ENCODE results near the gene LTBP2. TPM values are rescaled to one million over a fixed set of nuclear protein-coding genes. Genes with fewer than 3 reads are reported as not detected.

The LTBP2 gene
- total and polyA plus RNA-seq, 2 of the 13 experiments (the other 11 are each of a cell fraction or from before 2014, with no cell fraction given), result 0.20 to 0.41 TPM

DNA sequence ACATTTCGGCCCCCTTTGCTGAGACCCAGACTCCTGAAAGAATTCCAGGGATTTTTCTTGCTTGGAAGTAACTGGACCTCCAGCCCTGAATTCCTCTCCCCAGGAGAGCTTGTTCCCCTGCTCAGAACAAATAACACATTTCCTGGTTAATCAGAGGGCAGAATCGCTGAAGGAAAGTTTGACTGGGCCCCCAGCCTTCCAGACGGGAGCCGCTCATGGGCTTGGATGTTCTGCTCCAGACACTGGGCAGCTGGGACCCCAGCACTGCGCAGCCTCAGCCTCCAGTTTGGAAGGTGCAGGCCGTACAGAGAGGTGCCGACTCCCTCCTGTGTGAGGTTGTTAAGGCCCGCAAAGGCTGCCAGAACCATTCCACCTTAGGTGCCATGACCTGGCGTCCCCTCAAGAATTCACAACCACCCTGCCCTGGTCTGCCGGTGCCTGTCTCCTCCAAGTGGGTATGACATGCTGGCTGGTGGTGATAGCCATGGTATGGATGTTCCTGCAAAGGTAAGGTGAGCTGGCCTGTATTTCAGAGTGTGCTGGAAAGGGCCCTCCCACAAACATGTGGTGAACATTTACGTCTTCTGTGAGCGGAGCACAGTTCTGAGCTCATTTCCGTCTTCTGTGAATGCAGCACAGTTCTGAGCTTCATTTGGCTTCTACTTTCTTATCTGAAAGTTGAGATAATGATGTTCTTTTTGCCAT is 5.1 kb upstream of the LTBP2 start:
- in situ Hi-C loops (cut with HindIII; ENCODE audit: extremely low pct_ligation_motif_present, low pct_unique_long_range_greater_than_20kb) (loop anchor here (25.0 kb wide), 1 partner anchor 170 kb away; no protein-coding TSS in a partner anchor), intact Hi-C loops (cut with micrococcal nuclease; ENCODE audit: unreplicated experiment) (no loop called here)
- POLR2A ChIA-PET, result interaction anchor here (2.3 to 4.6 kb wide), 3 partner anchors 8 to 16 kb away, joined by 10 to 28 read pairs (median 14); no protein-coding TSS in a partner anchor
- 96% methylated on average over 6 of the region's 13 CpGs for WGBS (ENCODE audit: low lambda C conversion rate)
- peak overlapping the region; percentile 46 for H3K4me2 ChIP-seq (ENCODE audit: low read depth, low read length)
- CTCF ChIA-PET (ENCODE audit: low intra/inter-chr PET ratio, low total read pairs), result no interaction called here
- peak; percentile 36 for FAIRE-seq
- H3K27me3 ChIP-seq (ENCODE audit: control insufficient read depth in 1 of 2, insufficient read depth in 2 of 2, low read length in 2 of 2), result no peaks in the 10 kb centered on the region
- H3K9ac ChIP-seq (ENCODE audit: insufficient read depth, low read depth, low read length), result no peak overlapping the region
- BruUV-seq (replicated peaks), result no TSS peak
- no peaks in the 10 kb centered on the region for H4K20me1 ChIP-seq (ENCODE audit: insufficient read depth, low read length)
- H3K4me1 ChIP-seq (ENCODE audit: insufficient read depth, low read length), result peaks cover 67% of the 10 kb centered on the region
- TF ChIP-seq TAF15 (IDR thresholded peaks at IDR 0.05; ENCODE audit: low read depth, low read length, poor library complexity, severe bottlenecking) (no peak), EP300 (IDR thresholded peaks at IDR 0.05; ENCODE audit: low read depth in 2 of 2, low read length in 2 of 2) (no peak), EP300 (CRISPR knock-in tag; IDR thresholded peaks at IDR 0.05; ENCODE audit: borderline replicate concordance) (no peak)
- TF ChIP-seq, protein P1, sequence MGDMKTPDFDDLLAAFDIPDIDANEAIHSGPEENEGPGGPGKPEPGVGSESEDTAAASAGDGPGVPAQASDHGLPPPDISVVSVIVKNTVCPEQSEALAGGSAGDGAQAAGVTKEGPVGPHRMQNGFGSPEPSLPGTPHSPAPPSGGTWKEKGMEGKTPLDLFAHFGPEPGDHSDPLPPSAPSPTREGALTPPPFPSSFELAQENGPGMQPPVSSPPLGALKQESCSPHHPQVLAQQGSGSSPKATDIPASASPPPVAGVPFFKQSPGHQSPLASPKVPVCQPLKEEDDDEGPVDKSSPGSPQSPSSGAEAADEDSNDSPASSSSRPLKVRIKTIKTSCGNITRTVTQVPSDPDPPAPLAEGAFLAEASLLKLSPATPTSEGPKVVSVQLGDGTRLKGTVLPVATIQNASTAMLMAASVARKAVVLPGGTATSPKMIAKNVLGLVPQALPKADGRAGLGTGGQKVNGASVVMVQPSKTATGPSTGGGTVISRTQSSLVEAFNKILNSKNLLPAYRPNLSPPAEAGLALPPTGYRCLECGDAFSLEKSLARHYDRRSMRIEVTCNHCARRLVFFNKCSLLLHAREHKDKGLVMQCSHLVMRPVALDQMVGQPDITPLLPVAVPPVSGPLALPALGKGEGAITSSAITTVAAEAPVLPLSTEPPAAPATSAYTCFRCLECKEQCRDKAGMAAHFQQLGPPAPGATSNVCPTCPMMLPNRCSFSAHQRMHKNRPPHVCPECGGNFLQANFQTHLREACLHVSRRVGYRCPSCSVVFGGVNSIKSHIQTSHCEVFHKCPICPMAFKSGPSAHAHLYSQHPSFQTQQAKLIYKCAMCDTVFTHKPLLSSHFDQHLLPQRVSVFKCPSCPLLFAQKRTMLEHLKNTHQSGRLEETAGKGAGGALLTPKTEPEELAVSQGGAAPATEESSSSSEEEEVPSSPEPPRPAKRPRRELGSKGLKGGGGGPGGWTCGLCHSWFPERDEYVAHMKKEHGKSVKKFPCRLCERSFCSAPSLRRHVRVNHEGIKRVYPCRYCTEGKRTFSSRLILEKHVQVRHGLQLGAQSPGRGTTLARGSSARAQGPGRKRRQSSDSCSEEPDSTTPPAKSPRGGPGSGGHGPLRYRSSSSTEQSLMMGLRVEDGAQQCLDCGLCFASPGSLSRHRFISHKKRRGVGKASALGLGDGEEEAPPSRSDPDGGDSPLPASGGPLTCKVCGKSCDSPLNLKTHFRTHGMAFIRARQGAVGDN (CRISPR knock-in tag; IDR thresholded peaks at IDR 0.05), result 0 out of 2 replicates have a peak, but pooled peaks have one; percentile 7
- no peak overlapping the region for H2AFZ ChIP-seq (ENCODE audit: low read length)
- no peak overlapping the region for H3K4me3 ChIP-seq (replicated peaks in 1 of 3; ENCODE audit: insufficient read depth in 1 of 3, low read depth in 2 of 3, low read length in 3 of 3)
- H3K27ac ChIP-seq (ENCODE audit: extremely low read length, insufficient read depth, low read length), result no peak overlapping the region
- no peaks in the 10 kb centered on the region for H3K9me3 ChIP-seq (ENCODE audit: low read length)
- no peaks in the 10 kb centered on the region for H3K79me2 ChIP-seq (ENCODE audit: insufficient read depth, low read length)
- ATAC-seq, result no peak
- H3K36me3 ChIP-seq (replicated peaks in 1 of 2; ENCODE audit: control insufficient read depth in 1 of 2, insufficient read depth in 2 of 2, low read length in 2 of 2), result no peaks in the 10 kb centered on the region
- no peak for DNase-seq (ENCODE audit: low spot score)

All from HepG2 (cell line).